CD4-positive, alpha-beta T cell treated with Interleukin-17A for 4 hours (primary cell): ENCODE data around the gene AHRR.
A peak's percentile ranks its signal among the peaks of the same experiment; 100 is the strongest.
"Not testable (repeated sequence)": the region's sequence is repeated elsewhere in the genome, so short reads cannot be mapped to it uniquely, and the experiment has no call there.

Experiments
- DNase-seq: peaks from one replicate; pipeline ENCODE4 v3.0.0-alpha.2; 2020; ENCODE audit warnings: mixed read lengths

AHRR gene

GRCh38 chr5:321230-321725 is at the start of gene AHRR:
Gene AHRR (plus strand): TSS chr5:321714. CDS start chr5:343903, 22,189 bp downstream.
- DNase-seq: peak; percentile 47

- not testable (repeated sequence) for DNase-seq
Observed at GRCh38 chr5:271828-272167, 49.7 kb upstream of the AHRR start.

GRCh38 chr5:273091-273490 is 48.4 kb upstream of the AHRR start:
- DNase-seq: not testable (repeated sequence)

GRCh38 chr5:273491-273890 is 48.0 kb upstream of the AHRR start:
- not testable (repeated sequence) for DNase-seq

- DNase-seq: not testable (repeated sequence)
Observed at GRCh38 chr5:274346-274745, 47.2 kb upstream of the AHRR start.

- no peak for DNase-seq
Observed at GRCh38 chr5:278646-279045, 42.9 kb upstream of the AHRR start.

- not testable (repeated sequence) for DNase-seq
Observed at GRCh38 chr5:279051-279665, 42.4 kb upstream of the AHRR start.

GRCh38 chr5:285991-286557 is 35.4 kb upstream of the AHRR start:
- no peak for DNase-seq

GRCh38 chr5:290200-290599 is 31.3 kb upstream of the AHRR start:
- not testable (repeated sequence) for DNase-seq

- not testable (repeated sequence) for DNase-seq
Observed at GRCh38 chr5:291345-291744, 30.2 kb upstream of the AHRR start.

GRCh38 chr5:294788-295187 is 26.7 kb upstream of the AHRR start:
- not testable (repeated sequence) for DNase-seq

GRCh38 chr5:296207-296606 is 25.3 kb upstream of the AHRR start:
- DNase-seq: not testable (repeated sequence)

GRCh38 chr5:296954-297353 is 24.6 kb upstream of the AHRR start:
- peak; percentile 27 for DNase-seq

- not testable (repeated sequence) for DNase-seq
Observed at GRCh38 chr5:297448-297847, 24.1 kb upstream of the AHRR start.

GRCh38 chr5:297991-298736 is 23.4 kb upstream of the AHRR start:
- not testable (repeated sequence) for DNase-seq

- DNase-seq: no peak
Observed at GRCh38 chr5:298737-299125, 22.8 kb upstream of the AHRR start.

GRCh38 chr5:299921-300320 is 21.6 kb upstream of the AHRR start:
- not testable (repeated sequence) for DNase-seq

- DNase-seq: not testable (repeated sequence)
Observed at GRCh38 chr5:300691-301435, 20.7 kb upstream of the AHRR start.

- DNase-seq: not testable (repeated sequence)
Observed at GRCh38 chr5:302416-302815, 19.1 kb upstream of the AHRR start.

GRCh38 chr5:302966-303365 is 18.5 kb upstream of the AHRR start:
- no peak for DNase-seq

- not testable (repeated sequence) for DNase-seq
Observed at GRCh38 chr5:303741-304140, 17.8 kb upstream of the AHRR start.

- no peak for DNase-seq
Observed at GRCh38 chr5:305050-305449, 16.5 kb upstream of the AHRR start.

- no peak for DNase-seq
Observed at GRCh38 chr5:305459-305858, 16.1 kb upstream of the AHRR start.
